Measurements from ENCODE around the gene ZNF90.
"Not testable (repeated sequence)": the region's sequence is repeated elsewhere in the genome, so short reads cannot be mapped to it uniquely, and the experiment has no call there.

Gene ZNF90

DNA sequence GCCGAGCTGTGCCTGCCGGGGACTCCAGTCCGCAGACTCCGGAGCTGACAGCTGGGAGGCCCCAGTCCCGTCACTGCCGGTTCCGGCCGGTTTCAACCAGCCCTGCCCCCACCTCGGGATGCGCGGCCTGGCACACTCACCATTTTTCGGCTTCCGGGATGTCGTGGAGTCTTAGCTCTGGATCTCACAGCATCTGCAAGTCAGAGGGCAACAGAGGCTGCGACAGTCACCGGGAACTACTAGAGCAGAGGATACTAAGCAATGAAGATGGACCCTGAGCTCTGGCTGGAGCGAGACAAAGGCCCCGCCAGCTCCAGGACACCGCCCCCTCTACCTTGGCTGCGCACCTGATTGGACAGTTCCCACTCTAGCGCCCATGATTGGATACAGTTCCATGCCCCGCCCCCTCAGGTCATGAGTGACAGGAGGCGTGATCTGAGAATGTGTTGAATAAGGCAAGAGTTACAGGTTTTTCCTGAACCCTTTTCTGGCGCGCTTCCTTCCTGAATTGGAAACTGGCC, 38.5 kb upstream of the ZNF90 start, which contains the start of gene ZNF682:
Gene ZNF682 (minus strand): TSS at position 303 of the 521 bp plus-strand sequence. CDS start 160 bp downstream, at position 143.
- Histone ChIP-seq H3K4me3 (ENCODE audit: low read depth, low read length) (peak within 1 kb of the TSS; percentile 76), H3K4me1 (peaks cover 4% of the 10 kb centered on the region), H3K9ac (peak within 1 kb of the TSS; percentile 0), H3K36me3 (ENCODE audit: control insufficient read depth, insufficient read depth, low read length) (no peaks in the 10 kb centered on the region), H3K9me3 (ENCODE audit: control insufficient read depth, low read length) (no peaks in the 10 kb centered on the region), H3K4me2 (ENCODE audit: low read length) (peak within 1 kb of the TSS; percentile 75), H3K27ac (peak within 1 kb of the TSS; percentile 36), H3K27me3 (ENCODE audit: control insufficient read depth, insufficient read depth, low read length) (no peaks in the 10 kb centered on the region), H3K79me2 (peaks cover 3% of the 10 kb centered on the region), H2AFZ (peak within 1 kb of the TSS; percentile 77)
- no peak for TF ChIP-seq CTCF (IDR thresholded peaks at IDR 0.05)

GRCh38 chr19:20044663-20045062, 33.1 kb upstream of the ZNF90 start:
- TF ChIP-seq CTCF (IDR thresholded peaks at IDR 0.05): no peak
- Histone ChIP-seq H3K36me3 (ENCODE audit: control insufficient read depth, insufficient read depth, low read length) (no peaks in the 10 kb centered on the region), H3K9ac (no peak overlapping the region), H3K9me3 (ENCODE audit: control insufficient read depth, low read length) (no peaks in the 10 kb centered on the region), H3K4me3 (ENCODE audit: low read depth, low read length) (no peak overlapping the region), H3K79me2 (no peaks in the 10 kb centered on the region), H3K4me1 (peaks cover 10% of the 10 kb centered on the region), H3K27ac (peak overlapping the region; percentile 16), H3K4me2 (ENCODE audit: low read length) (peak overlapping the region; percentile 1), H3K27me3 (ENCODE audit: control insufficient read depth, insufficient read depth, low read length) (no peaks in the 10 kb centered on the region), H2AFZ (peak overlapping the region; percentile 48)

- H3K9me3 ChIP-seq (ENCODE audit: control insufficient read depth, low read length); H3K27ac ChIP-seq; H2AFZ ChIP-seq: not testable (repeated sequence)
Observed at GRCh38 chr19:20045742-20046141, 32.1 kb upstream of the ZNF90 start.

DNA sequence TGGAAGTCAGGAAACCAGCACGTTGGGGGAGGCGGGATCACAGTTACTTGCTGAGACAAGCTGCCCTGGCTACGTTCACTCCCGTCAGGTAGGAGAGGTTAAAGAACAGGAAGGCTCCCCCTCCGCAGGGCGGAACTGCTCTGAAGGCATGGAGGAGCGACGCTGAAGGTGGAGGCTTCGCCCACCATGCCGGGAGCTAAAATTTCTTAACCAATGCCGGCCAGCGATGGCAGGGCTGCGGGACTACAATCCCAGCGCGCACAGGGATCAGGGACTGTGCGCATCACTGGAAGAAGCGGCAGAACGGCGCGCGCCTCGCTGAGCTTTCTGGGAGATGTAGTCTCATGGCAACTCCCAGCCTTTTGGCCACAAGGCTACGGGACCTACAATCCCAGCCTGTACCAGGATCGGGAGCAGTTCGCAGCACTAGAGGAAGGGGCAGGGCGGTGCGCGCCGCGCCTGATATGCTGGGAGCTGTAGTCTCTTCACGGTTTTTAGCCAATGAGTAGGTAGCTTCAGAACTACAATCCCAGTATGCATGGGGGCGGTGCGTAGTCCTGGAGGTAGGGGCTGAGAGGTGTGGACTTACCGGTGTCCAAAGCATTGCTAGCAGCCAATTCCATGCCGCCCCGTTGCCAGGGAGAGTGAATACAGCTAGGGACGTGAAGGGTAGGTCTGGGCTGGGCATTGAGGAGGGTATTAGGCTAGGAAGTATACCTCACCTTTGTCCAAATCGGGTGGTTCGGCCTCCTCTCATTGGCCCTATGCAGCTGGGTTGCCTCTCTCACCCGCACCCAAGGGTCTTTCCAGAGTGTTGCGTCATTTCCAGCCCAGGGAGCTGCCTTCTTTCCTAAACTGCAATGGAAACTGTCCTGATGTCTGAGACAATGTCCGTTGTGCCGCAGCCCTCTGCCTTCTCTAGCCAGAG, 25.7 kb upstream of the ZNF90 start:
- Histone ChIP-seq H3K4me3 (ENCODE audit: low read depth, low read length) (peak overlapping the region; percentile 92), H2AFZ (peak overlapping the region; percentile 81), H3K27me3 (ENCODE audit: control insufficient read depth, insufficient read depth, low read length) (no peaks in the 10 kb centered on the region), H3K36me3 (ENCODE audit: control insufficient read depth, insufficient read depth, low read length) (no peaks in the 10 kb centered on the region), H3K4me1 (peaks cover 5% of the 10 kb centered on the region), H3K9me3 (ENCODE audit: control insufficient read depth, low read length) (no peaks in the 10 kb centered on the region), H3K9ac (peak overlapping the region; percentile 69), H3K27ac (peak overlapping the region; percentile 94), H3K4me2 (ENCODE audit: low read length) (peak overlapping the region; percentile 90), H3K79me2 (no peaks in the 10 kb centered on the region)
- peak; percentile 36 for TF ChIP-seq CTCF (IDR thresholded peaks at IDR 0.05)

More at GRCh38 chr19:20045742-20046141, 32.1 kb upstream of the ZNF90 start:
- H3K9ac ChIP-seq; H3K36me3 ChIP-seq (ENCODE audit: control insufficient read depth, insufficient read depth, low read length); H3K79me2 ChIP-seq; H3K27me3 ChIP-seq (ENCODE audit: control insufficient read depth, insufficient read depth, low read length); H3K4me3 ChIP-seq (ENCODE audit: low read depth, low read length); H3K4me2 ChIP-seq (ENCODE audit: low read length): not testable (repeated sequence)
- H3K4me1 ChIP-seq: peaks cover 10% of the 10 kb centered on the region

- H2AFZ ChIP-seq; H3K4me3 ChIP-seq (ENCODE audit: low read depth, low read length); H3K36me3 ChIP-seq (ENCODE audit: control insufficient read depth, insufficient read depth, low read length); H3K27me3 ChIP-seq (ENCODE audit: control insufficient read depth, insufficient read depth, low read length); H3K79me2 ChIP-seq; H3K9ac ChIP-seq; H3K9me3 ChIP-seq (ENCODE audit: control insufficient read depth, low read length); H3K27ac ChIP-seq; H3K4me2 ChIP-seq (ENCODE audit: low read length); H3K4me1 ChIP-seq: not testable (repeated sequence)
Observed at GRCh38 chr19:20058738-20059137, 19.1 kb upstream of the ZNF90 start.

All from parathyroid adenoma (tissue), 2 donors.